GM21381 (cell line): Measurements from ENCODE around the gene IFNLR1.

Experiments used
- ATAC-seq: cut with Tn5 transposase; IDR thresholded peaks from one replicate; pipeline ENCODE4 v1.9.1; 2021; ENCODE audit warnings: mild to moderate bottlenecking, moderate library complexity; ENCODE audit not compliant: unreplicated experiment

Gene IFNLR1

GRCh38 chr1:24180676-24181075, 6.4 kb downstream of the IFNLR1 start:
- no peak for ATAC-seq

GRCh38 chr1:24179251-24179840, 7.7 kb downstream of the IFNLR1 start:
- no peak for ATAC-seq

- ATAC-seq = no peak
These were observed 8.7 kb downstream of the IFNLR1 start for GRCh38 chr1:24178407-24178806.

GRCh38 chr1:24177161-24177560, 9.9 kb downstream of the IFNLR1 start:
- no peak for ATAC-seq

- ATAC-seq = no peak
These were observed 11.9 kb downstream of the IFNLR1 start for GRCh38 chr1:24175033-24175755.

GRCh38 chr1:24173638-24174575, 13.2 kb downstream of the IFNLR1 start:
- no peak for ATAC-seq

GRCh38 chr1:24172598-24172997, 14.5 kb downstream of the IFNLR1 start:
- no peak for ATAC-seq

GRCh38 chr1:24169286-24169685, 17.8 kb downstream of the IFNLR1 start:
- no peak for ATAC-seq

GRCh38 chr1:24168245-24168644, 18.8 kb downstream of the IFNLR1 start:
- ATAC-seq = no peak

GRCh38 chr1:24167008-24167407, 20.1 kb downstream of the IFNLR1 start:
- no peak for ATAC-seq

- no peak for ATAC-seq
These were observed 21.6 kb downstream of the IFNLR1 start for GRCh38 chr1:24165500-24165899.

GRCh38 chr1:24164004-24164403, 23.1 kb downstream of the IFNLR1 start:
- no peak for ATAC-seq

GRCh38 chr1:24162201-24162600, 24.9 kb downstream of the IFNLR1 start:
- ATAC-seq = no peak

GRCh38 chr1:24161270-24161669, 25.8 kb downstream of the IFNLR1 start:
- no peak for ATAC-seq

GRCh38 chr1:24159366-24159765, 27.7 kb downstream of the IFNLR1 start:
- ATAC-seq = no peak

GRCh38 chr1:24157918-24158481, 29.1 kb downstream of the IFNLR1 start:
- no peak for ATAC-seq

- no peak for ATAC-seq
These were observed 30.4 kb downstream of the IFNLR1 start for GRCh38 chr1:24156542-24157260.

GRCh38 chr1:24155011-24155782, 31.9 kb downstream of the IFNLR1 start:
- no peak for ATAC-seq

- no peak for ATAC-seq
These were observed 32.9 kb downstream of the IFNLR1 start for GRCh38 chr1:24154215-24154614.
